ENCODE results near the gene SLC22A14. TPM values are rescaled to one million over a fixed set of nuclear protein-coding genes. Genes with fewer than 3 reads are reported as not detected.
A peak's percentile ranks its signal among the peaks of the same experiment; 100 is the strongest.

SLC22A14 gene
- total and polyA plus RNA-seq, 2 donors (not counting 1 experiment from before 2014, with no cell fraction given) = not detected

GRCh38 chr3:38268087-38268486, 14.0 kb upstream of the SLC22A14 start:
- peak overlapping the region; percentile 48 for H3K27ac Mint-ChIP-seq
- Histone ChIP-seq H2AFZ (ENCODE audit: insufficient read depth, low read depth, low read length, poor library complexity, severe bottlenecking) (peak overlapping the region; percentile 66), H3K9me3 (ENCODE audit: control extremely low read depth in 1 of 3, control insufficient read depth in 2 of 3, insufficient read depth in 1 of 3, low read length in 2 of 3) (no peaks in the 10 kb centered on the region), H3K4me2 (replicated peaks; ENCODE audit: low read depth, low read length, poor library complexity, severe bottlenecking) (peak overlapping the region; percentile 55), H3K36me3 (replicated peaks in 1 of 2; ENCODE audit: control extremely low read depth in 1 of 2, control insufficient read depth in 1 of 2, extremely low read depth in 1 of 2, insufficient read depth in 2 of 2, low read length in 1 of 2) (no peaks in the 10 kb centered on the region), H4K20me1 (ENCODE audit: control insufficient read depth, insufficient read depth, low read length, poor library complexity, severe bottlenecking) (no peaks in the 10 kb centered on the region), H3K27me3 (replicated peaks in 1 of 4; ENCODE audit: control extremely low read depth in 1 of 4, control insufficient read depth in 3 of 4, insufficient read depth in 4 of 4, low read length in 3 of 4) (no peaks in the 10 kb centered on the region), H3K9ac (ENCODE audit: low read length) (peak overlapping the region; percentile 42), H3K4me1 (ENCODE audit: control insufficient read depth in 2 of 2, insufficient read depth in 2 of 2, low read length in 2 of 2) (peaks cover 20 to 25% of the 10 kb centered on the region in 2 donors), H3K27ac (ENCODE audit: low read length in 2 of 2) (peak overlapping the region in 1 of 2 donors; percentile 54), H3K4me3 (ENCODE audit: control extremely low read depth in 1 of 5, extremely low read depth in 1 of 5, insufficient read depth in 1 of 5, low read depth in 2 of 5, low read length in 4 of 5) (peak overlapping the region in 2 of 5 experiments; percentile 18 to 27), H3K79me2 (ENCODE audit: control insufficient read depth, insufficient read depth, low read length) (no peaks in the 10 kb centered on the region)
- DNase-seq (peak; percentile 23), ATAC-seq (ENCODE audit: low read depth) (peak; percentile 33)
- no CpG with 5 or more reads among the region's 5 CpGs for WGBS (ENCODE audit: insufficient coverage)
- H3K9me3 Mint-ChIP-seq (ENCODE audit: insufficient read depth) = no peaks in the 10 kb centered on the region
- TF ChIP-seq, protein P1, sequence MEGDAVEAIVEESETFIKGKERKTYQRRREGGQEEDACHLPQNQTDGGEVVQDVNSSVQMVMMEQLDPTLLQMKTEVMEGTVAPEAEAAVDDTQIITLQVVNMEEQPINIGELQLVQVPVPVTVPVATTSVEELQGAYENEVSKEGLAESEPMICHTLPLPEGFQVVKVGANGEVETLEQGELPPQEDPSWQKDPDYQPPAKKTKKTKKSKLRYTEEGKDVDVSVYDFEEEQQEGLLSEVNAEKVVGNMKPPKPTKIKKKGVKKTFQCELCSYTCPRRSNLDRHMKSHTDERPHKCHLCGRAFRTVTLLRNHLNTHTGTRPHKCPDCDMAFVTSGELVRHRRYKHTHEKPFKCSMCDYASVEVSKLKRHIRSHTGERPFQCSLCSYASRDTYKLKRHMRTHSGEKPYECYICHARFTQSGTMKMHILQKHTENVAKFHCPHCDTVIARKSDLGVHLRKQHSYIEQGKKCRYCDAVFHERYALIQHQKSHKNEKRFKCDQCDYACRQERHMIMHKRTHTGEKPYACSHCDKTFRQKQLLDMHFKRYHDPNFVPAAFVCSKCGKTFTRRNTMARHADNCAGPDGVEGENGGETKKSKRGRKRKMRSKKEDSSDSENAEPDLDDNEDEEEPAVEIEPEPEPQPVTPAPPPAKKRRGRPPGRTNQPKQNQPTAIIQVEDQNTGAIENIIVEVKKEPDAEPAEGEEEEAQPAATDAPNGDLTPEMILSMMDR (IDR thresholded peaks at IDR 0.05) = no peak
- no peak for TF ChIP-seq EZH2 (IDR thresholded peaks at IDR 0.05; ENCODE audit: borderline replicate concordance, insufficient read depth, low read depth, low read length, poor library complexity, severe bottlenecking)
- H3K4me1 Mint-ChIP-seq = peaks cover 24% of the 10 kb centered on the region
- H3K4me3 Mint-ChIP-seq = peak overlapping the region; percentile 71
- no peaks in the 10 kb centered on the region for H3K27me3 Mint-ChIP-seq
- ChIA-PET CTCF (interaction anchor here (1.0 kb wide), 1 partner anchor 293 kb away, joined by 3 read pairs; no protein-coding TSS in a partner anchor), POLR2A (interaction anchor here (0.6 kb wide), 1 partner anchor 140 kb away, joined by 6 read pairs; no protein-coding TSS in a partner anchor)
- intact Hi-C loops (cut with micrococcal nuclease) = no loop called here

DNA sequence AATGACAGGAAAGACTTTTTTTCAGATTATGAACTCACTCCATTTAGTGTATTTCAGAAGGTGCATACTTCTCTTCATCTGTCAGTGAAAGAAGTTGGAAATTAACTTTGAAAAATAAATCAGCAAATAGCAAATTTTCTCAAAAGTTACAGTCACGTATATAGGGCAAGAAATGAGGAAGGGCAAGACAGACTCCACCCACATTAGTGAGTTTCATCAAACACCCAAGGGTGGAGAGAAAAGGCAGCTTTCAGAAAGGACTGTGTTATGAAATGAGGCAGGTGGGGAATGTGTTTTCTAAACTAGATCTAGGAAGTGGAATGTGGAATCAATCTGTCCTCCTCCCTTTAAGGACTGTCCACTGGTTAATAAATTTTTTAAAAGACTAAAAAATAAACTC, 13.6 kb upstream of the SLC22A14 start:
- H3K27me3 Mint-ChIP-seq = no peaks in the 10 kb centered on the region
- peak overlapping the region in 2 of 5 experiments; percentile 18 to 27 for H3K4me3 ChIP-seq (ENCODE audit: control extremely low read depth in 1 of 5, extremely low read depth in 1 of 5, insufficient read depth in 1 of 5, low read depth in 2 of 5, low read length in 4 of 5)
- TF ChIP-seq EZH2 (IDR thresholded peaks at IDR 0.05; ENCODE audit: borderline replicate concordance, insufficient read depth, low read depth, low read length, poor library complexity, severe bottlenecking) = no peak
- TF ChIP-seq, protein P1 (IDR thresholded peaks at IDR 0.05) = no peak
- CTCF ChIA-PET = interaction anchor here (1.0 kb wide), 1 partner anchor 294 kb away, joined by 3 read pairs; no protein-coding TSS in a partner anchor
- no peaks in the 10 kb centered on the region for H3K9me3 ChIP-seq (ENCODE audit: control extremely low read depth in 1 of 3, control insufficient read depth in 2 of 3, insufficient read depth in 1 of 3, low read length in 2 of 3)
- H3K4me2 ChIP-seq (replicated peaks; ENCODE audit: low read depth, low read length, poor library complexity, severe bottlenecking) = peak overlapping the region; percentile 55
- intact Hi-C loops (cut with micrococcal nuclease) = no loop called here
- peaks cover 27% of the 10 kb centered on the region for H3K4me1 Mint-ChIP-seq
- no peaks in the 10 kb centered on the region for H3K9me3 Mint-ChIP-seq (ENCODE audit: insufficient read depth)
- H3K79me2 ChIP-seq (ENCODE audit: control insufficient read depth, insufficient read depth, low read length) = no peaks in the 10 kb centered on the region
- H4K20me1 ChIP-seq (ENCODE audit: control insufficient read depth, insufficient read depth, low read length, poor library complexity, severe bottlenecking) = no peaks in the 10 kb centered on the region
- H3K27ac ChIP-seq (ENCODE audit: low read length in 2 of 2) = peak overlapping the region in 1 of 2 donors; percentile 54
- WGBS (ENCODE audit: insufficient coverage) = no CpG with 5 or more reads among the region's 1 CpG
- POLR2A ChIA-PET = interaction anchor here (0.6 kb wide), 1 partner anchor 141 kb away, joined by 6 read pairs; no protein-coding TSS in a partner anchor
- peak; percentile 32 for DNase-seq
- H3K9ac ChIP-seq (ENCODE audit: low read length) = peak overlapping the region; percentile 42
- H3K4me3 Mint-ChIP-seq = peak overlapping the region; percentile 71
- H3K27me3 ChIP-seq (replicated peaks in 1 of 4; ENCODE audit: control extremely low read depth in 1 of 4, control insufficient read depth in 3 of 4, insufficient read depth in 4 of 4, low read length in 3 of 4) = no peaks in the 10 kb centered on the region
- no peak for ATAC-seq (ENCODE audit: low read depth)
- peak overlapping the region; percentile 66 for H2AFZ ChIP-seq (ENCODE audit: insufficient read depth, low read depth, low read length, poor library complexity, severe bottlenecking)
- H3K36me3 ChIP-seq (replicated peaks in 1 of 2; ENCODE audit: control extremely low read depth in 1 of 2, control insufficient read depth in 1 of 2, extremely low read depth in 1 of 2, insufficient read depth in 2 of 2, low read length in 1 of 2) = no peaks in the 10 kb centered on the region
- peaks cover 20 to 28% of the 10 kb centered on the region in 2 donors for H3K4me1 ChIP-seq (ENCODE audit: control insufficient read depth in 2 of 2, insufficient read depth in 2 of 2, low read length in 2 of 2)
- H3K27ac Mint-ChIP-seq = peak overlapping the region; percentile 0
